ENCODE data around the gene KIAA0232. TPM values are rescaled to one million over a fixed set of nuclear protein-coding genes. Genes with fewer than 3 reads are reported as not detected.
"Not testable (repeated sequence)": the region's sequence is repeated elsewhere in the genome, so short reads cannot be mapped to it uniquely, and the experiment has no call there.

The KIAA0232 gene
- total RNA-seq, 1 donor from 2014 or later = 32.1 TPM

GRCh38 chr4:6905516-6906445 lies 123.3 kb downstream of the KIAA0232 start:
- Histone ChIP-seq H3K27me3 (ENCODE audit: control insufficient read depth, insufficient read depth, low read length) (peaks cover 10% of the 10 kb centered on the region), H3K4me3 (ENCODE audit: low read depth, low read length) (no peak overlapping the region), H3K36me3 (ENCODE audit: control insufficient read depth, insufficient read depth, low read length) (no peaks in the 10 kb centered on the region)
- no peak for DNase-seq (ENCODE audit: low read depth)
- no peak for TF ChIP-seq CTCF (IDR thresholded peaks at IDR 0.05; ENCODE audit: insufficient read depth, low read length, poor library complexity, severe bottlenecking)

- peaks cover 10% of the 10 kb centered on the region for H3K27me3 ChIP-seq (ENCODE audit: control insufficient read depth, insufficient read depth, low read length)
- not testable (repeated sequence) for DNase-seq (ENCODE audit: low read depth); H3K36me3 ChIP-seq (ENCODE audit: control insufficient read depth, insufficient read depth, low read length); H3K4me3 ChIP-seq (ENCODE audit: low read depth, low read length)
Observed at GRCh38 chr4:6906486-6906885, 124.0 kb downstream of the KIAA0232 start.

GRCh38 chr4:6907658-6908191 lies 125.2 kb downstream of the KIAA0232 start:
- Histone ChIP-seq H3K36me3 (ENCODE audit: control insufficient read depth, insufficient read depth, low read length) (no peaks in the 10 kb centered on the region), H3K4me3 (ENCODE audit: low read depth, low read length) (no peak overlapping the region), H3K27me3 (ENCODE audit: control insufficient read depth, insufficient read depth, low read length) (peaks cover 10% of the 10 kb centered on the region)
- DNase-seq (ENCODE audit: low read depth) = no peak
- peak; percentile 76 for TF ChIP-seq CTCF (IDR thresholded peaks at IDR 0.05; ENCODE audit: insufficient read depth, low read length, poor library complexity, severe bottlenecking)

GRCh38 chr4:6908432-6909112 lies 126.0 kb downstream of the KIAA0232 start:
- H3K4me3 ChIP-seq (ENCODE audit: low read depth, low read length) = peak overlapping the region; percentile 71
- no peaks in the 10 kb centered on the region for H3K36me3 ChIP-seq (ENCODE audit: control insufficient read depth, insufficient read depth, low read length)
- no peak for DNase-seq (ENCODE audit: low read depth)
- TF ChIP-seq CTCF (IDR thresholded peaks at IDR 0.05; ENCODE audit: insufficient read depth, low read length, poor library complexity, severe bottlenecking) = no peak
- H3K27me3 ChIP-seq (ENCODE audit: control insufficient read depth, insufficient read depth, low read length) = peaks cover 10% of the 10 kb centered on the region

GRCh38 chr4:6909113-6909969 lies 126.8 kb downstream of the KIAA0232 start, which contains the start of gene TBC1D14:
Gene TBC1D14, plus strand, starts transcription at chr4:6909826. Its CDS starts 13,564 bp downstream, at chr4:6923390.
- no peaks in the 10 kb centered on the region for H3K36me3 ChIP-seq (ENCODE audit: control insufficient read depth, insufficient read depth, low read length)
- DNase-seq (ENCODE audit: low read depth) = no peak
- peak within 1 kb of the TSS; percentile 71 for H3K4me3 ChIP-seq (ENCODE audit: low read depth, low read length)
- H3K27me3 ChIP-seq (ENCODE audit: control insufficient read depth, insufficient read depth, low read length) = peaks cover 10% of the 10 kb centered on the region
- TF ChIP-seq CTCF (IDR thresholded peaks at IDR 0.05; ENCODE audit: insufficient read depth, low read length, poor library complexity, severe bottlenecking) = peak; percentile 17

All from kidney epithelial cell (primary cell).